Stimulated activated CD8-positive, alpha-beta memory T cell treated with anti-CD3 and anti-CD28 coated beads, Interleukin-15, amount 100 ng/mL, for 24 hours (primary cell): ENCODE data around the gene KLK8.
"Not testable (repeated sequence)": the region's sequence is repeated elsewhere in the genome, so short reads cannot be mapped to it uniquely, and the experiment has no call there.

Experiments
- DNase-seq: peaks from one replicate; pipeline ENCODE4 v3.0.0-alpha.2; 2020; ENCODE audit warnings: low read depth

The KLK8 gene

DNA sequence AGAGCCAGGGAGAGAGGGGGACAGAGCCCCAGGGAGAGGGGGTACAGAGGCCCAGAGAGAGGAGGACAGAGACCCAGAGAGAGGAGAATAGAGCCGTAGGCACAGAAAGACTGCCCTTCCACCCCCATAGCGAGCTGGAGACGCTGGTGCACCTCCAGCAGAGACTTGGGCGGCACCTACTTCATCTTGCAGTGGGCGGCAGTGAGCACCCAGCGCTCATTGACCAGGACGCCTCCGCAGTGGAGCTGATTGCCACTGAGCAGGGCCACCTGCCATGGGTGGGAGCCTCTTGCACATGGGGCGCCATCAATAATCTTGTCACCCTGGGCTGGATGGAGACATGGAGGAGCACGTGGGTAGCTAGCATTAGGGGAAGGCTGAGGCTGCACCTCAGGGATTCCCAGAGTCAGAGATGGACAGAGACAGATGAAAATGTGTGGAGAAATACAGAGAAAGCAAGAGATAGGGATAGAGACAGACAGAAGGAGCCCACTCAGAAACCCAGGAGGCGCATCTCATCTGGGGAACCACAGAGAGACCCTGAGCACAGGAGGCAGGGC is 19.7 kb downstream of the KLK8 start:
- DNase-seq = no peak

DNA sequence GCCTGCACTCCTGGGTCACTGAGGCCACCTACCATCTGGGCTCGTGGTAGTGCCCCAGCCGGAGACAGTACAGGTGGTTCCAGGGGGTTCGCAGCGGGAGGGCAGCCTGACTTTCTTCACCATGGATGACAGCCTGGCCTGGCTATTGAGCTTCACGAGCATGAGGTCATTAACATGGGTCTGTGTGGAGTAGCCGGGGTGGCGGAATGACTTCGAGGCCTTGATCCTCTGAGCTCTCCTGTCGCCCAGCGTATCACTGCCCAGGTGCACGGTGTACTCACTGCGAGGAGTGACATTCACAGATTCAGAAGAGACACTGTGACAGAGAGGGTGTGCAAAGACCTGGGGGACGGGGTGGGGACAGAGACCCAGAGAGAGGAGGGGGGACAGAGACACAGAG is 21.2 kb downstream of the KLK8 start:
- no peak for DNase-seq

DNA sequence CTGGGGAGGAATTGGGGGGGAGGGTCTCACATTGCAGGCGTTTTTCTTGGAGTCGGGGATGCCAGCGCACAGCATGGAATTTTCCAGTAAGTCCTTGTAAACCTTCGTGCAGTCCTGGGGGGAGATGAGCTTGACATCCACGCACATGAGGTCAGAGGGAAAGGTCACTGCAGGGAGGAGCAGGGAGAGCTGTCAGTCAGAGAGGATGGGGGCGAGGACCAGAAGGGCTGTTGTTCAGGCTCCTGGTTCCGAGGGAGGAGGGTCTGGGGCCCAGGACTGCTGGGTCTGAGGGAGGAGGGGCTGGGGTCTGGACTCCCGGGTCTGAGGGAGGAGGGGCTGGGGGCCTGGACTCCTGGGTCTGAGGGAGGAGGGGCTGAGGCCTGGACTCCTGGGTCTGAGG is 21.6 kb downstream of the KLK8 start:
- DNase-seq = no peak

DNA sequence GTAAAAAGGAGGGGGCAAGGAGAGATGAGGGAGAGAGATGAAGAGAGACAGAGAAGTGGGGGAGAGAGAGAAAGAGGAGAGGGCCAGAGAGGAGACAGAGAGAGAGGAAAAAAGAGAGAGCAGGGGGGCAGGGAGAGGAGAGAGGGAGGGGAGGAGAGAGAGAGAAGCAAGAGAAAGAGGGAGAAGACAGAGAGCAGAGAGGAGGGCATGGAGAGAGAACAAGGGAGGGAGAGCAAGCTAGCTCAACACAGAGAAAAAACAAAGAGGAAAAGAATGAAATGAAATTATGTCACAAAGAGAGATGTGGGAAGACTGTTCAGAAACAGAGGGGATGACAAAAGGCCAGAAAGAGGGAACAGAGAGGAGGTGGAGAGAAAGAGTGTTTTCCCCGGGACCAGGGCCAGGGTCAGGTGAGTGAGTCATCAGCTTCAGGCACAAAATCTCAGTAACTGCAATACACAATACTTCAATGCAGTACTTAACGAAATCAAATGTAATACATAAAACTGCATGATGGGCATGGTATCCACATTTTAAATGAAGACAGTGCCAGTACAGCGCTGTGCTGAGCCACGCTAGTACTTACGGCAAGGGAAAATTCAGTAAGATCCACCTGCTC is 22.5 kb downstream of the KLK8 start:
- no peak for DNase-seq

DNA sequence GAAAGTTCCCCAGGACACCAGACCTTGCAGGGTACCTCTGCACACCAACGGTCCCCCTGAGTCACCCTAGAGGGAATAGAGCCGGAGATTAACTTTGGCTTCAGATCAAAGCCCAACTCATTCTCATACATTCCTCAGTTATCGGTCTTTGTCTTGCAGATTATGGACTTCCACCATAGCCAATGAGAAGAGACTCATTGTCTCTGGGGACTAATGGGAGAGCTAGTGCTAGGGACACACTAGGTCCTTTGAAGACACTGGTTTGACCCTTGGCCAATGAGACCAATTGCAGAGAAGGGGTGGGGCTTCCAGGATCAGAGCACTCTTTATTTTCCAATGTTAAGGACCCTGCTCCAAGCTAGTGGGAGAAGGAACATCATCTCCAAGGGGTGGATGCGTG is 23.8 kb downstream of the KLK8 start:
- DNase-seq = no peak

DNA sequence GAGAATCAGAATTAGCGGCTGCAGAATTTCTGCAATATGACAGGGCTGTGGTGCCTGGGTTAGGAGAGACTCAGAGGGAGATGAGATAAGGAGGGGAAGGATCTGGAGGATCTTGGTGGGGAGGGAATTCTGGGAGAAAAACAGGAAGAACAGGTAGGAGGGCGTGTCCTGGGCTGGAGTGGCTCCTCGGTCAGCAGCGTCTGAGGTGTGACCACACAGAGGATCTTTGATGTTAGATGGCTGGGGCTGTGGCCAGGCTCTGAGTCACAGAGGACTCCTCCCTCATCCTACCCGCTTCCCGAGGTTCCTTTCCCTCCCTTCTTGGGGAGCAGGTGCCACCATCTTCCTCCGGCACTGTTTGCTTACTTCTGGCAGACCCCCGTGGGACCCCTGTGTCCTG is 25.6 kb downstream of the KLK8 start:
- no peak for DNase-seq

DNA sequence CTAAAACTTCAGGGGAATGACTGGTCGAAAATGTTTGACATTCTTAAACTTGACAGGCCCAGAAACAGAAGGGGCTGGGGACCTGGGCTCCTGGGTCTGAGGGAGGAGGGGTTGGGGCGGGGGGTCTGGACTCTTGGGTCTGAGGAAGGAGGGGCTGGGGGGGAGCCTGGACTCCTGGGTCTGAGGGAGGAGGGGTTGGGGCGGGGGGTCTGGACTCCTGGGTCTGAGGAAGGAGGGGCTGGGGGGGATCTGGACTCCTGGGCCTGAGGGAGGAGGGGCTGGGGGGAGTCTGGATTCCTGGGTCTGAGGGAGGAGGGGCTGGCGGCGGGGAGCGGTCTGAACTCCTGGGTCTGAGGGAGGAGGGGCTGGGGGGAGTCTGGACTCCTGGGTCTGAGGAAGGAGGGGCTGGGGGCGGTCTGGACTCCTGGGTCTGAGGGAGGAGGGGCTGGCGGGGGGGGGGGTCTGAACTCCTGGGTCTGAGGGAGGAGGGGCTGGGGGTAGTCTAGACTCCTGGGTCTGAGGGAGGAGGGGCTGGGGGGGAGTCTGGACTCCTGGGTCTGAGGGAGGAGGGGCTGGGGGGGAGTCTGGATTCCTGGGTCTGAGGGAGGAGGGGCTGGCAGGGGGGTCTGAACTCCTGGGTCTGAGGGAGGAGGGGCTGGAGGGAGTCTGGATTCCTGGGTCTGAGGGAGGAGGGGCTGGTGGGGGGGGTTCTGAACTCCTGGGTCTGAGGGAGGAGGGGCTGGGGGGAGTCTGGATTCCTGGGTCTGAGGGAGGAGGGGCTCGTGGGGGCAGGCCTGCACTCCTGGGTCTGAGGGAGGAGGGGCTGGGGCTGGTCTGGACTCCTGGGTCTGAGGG is 26.5 kb downstream of the KLK8 start:
- DNase-seq = no peak

DNA sequence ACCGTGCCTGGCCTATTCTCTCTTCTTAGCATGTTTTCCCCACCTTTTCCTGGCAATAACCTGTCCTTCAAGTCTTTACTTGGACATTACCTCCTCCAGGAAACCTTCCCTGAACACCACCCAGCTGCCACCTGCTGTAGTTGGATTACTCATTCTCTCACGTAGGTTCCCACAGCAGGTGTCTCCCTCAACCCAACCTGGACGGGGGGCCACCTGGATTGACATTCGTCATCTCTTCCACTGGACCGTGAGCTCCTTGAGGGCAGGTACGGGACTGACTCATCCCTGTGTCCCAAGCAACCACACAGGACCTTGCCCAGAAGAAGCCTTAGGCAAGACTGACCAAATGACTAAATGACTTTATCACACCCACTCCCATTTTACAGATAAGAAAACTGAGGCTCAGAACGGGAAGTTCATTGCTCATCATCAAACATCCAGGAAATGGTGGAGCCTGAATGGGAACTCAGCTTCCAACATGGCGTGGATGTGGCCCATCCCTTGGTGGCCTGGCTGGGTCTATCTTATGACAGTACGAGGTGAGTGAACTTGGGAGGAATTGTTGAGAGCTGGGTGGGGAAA is 28.5 kb downstream of the KLK8 start:
- DNase-seq = no peak

DNA sequence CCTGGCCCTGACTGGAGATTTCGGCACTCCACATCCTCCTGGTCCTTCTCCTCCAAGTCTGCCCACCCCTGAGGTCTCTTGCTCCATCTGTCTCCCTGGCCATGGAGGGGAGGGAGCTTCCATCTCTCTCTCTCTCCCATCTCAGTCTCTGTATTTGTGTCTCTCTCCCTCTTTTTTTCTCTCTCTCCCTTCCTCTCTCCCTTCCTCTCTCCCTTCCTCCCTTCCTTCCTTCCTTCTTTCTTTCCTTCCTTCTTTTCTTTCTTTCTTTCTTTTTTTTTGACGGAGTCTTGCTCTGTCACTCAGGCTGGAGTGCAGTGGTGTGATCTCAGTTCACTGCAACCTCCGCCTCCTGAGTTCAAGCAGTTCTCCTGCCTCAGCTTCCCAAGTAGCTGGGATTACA is 31.6 kb downstream of the KLK8 start:
- not testable (repeated sequence) for DNase-seq

DNA sequence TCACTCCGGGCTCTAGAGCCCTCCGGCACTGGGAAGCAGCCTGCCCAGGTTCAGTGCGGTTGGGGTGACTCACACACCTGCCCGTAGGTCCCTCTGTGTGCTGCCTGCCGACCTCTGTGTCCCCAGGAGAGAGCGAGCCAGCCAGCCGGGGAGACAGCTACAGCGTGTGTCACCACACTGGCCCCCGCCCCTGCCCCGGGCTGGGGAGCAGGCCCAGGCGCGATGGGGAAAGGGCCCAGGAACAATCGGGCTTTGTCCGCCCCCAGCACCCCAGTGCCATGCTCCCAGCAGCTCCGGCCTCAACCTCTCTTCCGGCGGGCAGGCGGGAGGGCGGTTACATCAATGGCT is 32.0 kb downstream of the KLK8 start, which contains the start of gene KLK6:
KLK6 (minus strand) TSS at position 179 of the 348 bp plus-strand sequence. CDS start 1,487 bp downstream, outside the sequence.
- DNase-seq = no peak

DNA sequence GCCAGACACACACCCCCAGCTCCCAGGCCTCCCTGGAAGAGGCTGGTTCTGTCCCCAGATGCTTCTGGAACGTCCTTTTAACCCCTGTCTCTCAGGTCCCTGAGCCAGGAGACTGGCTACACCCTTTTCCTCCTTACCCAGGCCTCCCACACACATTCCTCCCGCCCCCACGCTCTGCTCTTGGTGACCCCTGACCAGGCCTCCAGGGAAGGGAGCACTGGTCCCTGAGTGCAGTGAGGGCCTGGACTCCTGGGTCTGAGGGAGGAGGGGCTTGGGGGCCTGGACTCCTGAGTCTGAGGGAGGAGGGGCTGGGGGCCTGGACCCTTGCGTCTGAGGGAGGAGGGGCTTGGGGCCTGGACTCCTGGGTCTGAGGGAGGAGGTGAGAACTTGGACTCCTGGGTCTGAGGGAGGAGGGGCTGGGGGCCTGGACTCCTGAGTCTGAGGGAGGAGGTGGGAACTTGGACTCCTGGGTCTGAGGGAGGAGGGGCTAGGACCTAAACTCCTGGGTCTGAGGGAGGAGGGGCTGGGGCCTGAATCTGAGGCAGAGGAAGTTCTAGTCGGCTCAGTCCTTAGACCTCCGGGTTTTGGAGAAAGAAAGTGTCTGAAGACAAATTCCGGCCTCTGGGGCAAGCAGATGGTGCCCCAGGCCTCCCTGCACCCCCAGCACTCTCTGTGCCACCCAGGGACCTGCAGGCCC is 32.5 kb downstream of the KLK8 start:
- DNase-seq = no peak

DNA sequence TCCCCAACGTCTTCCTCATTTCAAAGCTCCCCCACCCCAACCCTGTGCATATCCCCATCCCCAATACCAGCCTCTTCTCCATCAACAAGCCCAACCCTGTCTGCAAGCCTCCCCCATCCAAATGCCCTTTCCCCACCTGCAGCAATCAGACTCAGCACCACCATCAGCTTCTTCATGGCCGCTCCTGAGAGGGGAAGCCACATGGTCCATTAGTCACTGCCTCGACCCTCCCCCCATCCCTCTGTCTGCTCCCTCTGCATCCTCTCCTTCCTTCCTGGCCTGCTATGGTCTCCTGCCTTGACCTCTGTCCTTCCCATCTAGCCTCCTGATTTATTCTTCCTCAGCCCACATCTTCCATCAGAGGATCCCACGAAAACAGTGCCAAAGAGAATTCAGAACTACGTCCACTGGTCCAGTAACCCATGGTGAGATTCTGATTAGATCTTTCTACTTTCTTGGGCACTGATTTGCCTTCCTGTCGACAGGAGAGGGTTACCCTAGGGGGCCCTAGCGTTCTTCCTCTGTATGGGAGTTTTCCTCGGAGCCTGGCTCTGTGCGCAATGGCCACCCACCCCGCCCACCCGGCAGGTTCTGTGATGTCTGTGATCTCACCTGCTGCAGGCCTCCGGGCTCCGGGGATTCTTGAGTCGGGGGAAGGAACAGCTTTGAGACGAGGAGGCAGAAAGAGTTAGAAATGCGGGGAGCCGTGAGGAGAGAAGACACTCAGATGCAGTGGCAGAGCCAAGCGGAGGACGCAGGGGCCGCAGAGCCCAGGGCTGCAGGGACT is 33.3 kb downstream of the KLK8 start:
- DNase-seq = no peak

DNA sequence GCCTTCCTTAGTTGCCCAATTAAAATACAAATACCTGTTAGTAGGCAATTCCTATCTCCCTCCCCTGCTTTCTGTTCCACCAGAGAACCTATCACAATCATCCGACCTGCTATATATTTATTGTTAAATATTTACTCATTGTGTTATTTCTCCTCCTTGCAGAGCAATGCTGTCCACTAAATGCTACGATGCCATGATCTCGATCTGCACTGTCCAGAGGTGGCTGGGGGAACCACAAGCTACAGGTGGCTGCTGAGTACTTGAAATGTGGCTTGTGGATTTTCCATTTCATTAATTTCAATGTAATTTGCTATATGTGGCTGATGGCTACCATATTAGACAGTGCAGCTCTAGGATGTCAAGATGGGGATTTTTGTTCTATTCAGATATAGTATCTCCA is 37.1 kb downstream of the KLK8 start:
- no peak for DNase-seq

DNA sequence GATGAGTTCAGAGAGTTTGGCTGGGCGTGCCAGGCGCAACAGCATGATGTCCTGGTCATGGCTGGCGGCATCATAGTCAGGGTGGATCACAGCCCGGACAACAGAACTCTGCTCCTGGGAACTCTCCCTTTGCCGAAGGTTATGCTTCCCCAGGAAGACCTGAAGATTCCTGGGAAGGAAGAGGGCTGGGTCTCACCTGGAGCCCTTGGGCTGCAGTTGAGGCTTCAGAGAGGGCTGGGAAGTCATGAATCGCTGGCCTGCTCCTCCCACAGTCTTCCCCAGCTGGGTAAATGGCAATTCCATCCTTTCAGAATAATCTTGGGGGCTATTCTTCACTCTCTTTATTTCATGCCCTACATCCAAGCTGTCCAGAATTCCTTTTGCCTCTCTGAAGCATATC is 38.0 kb downstream of the KLK8 start:
- no peak for DNase-seq

DNA sequence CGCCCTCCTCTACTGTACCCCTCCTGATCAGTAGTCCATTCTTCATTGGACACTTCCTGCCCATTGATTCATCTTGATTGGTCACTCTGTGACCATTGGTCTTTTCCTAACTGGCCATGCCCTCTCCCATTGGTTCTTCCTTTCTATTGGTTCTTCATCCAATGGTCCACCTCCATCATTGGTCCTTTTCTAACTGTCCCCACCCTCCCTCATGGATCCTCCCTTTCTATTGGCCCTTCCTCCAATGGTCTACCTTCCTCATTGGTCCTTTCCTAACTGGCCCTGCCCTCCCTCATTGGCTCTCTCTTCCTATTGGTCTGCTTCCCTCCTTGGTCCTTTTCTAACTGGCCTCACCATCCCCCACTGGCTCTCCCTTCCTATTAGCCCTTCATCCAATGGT is 39.2 kb downstream of the KLK8 start:
- DNase-seq = no peak

DNA sequence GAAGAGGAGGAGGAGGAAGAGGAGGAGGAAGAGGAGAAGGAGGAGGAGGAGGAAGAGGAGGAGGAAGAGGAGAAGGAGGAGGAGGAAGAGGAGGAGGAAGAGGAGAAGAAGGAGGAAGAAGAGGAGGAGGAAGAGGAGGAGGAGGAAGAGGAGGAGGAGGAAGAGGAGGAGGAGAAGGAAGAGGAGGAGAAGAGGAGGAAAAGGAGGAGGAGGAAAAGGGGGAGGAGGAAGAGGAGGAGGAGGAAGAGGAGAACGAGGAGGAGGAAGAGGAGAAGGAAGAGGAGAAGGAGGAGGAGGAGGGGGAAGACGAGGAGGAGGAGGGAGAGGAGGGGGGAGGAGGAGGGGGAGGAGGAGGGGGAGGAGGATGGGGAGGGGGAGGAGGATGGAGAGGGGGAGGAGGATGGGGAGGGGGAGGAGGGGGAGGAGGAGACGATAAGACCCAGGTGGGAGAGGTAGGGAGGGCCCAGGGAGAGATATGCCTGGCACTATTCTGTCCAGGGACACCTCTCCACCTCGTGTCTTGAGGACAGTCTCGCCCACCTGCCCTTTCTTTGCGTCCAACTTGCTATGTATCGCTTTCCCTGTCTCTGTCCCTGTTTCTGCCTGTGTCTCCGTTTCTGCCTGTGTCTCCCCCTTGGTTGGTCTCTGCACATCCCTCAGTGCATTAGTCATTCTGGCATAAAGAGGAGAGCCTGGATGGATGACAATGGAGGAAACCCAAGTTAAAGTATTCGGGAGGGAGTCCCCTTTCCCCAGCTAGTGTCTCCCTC is 41.5 kb downstream of the KLK8 start:
- DNase-seq = no peak

DNA sequence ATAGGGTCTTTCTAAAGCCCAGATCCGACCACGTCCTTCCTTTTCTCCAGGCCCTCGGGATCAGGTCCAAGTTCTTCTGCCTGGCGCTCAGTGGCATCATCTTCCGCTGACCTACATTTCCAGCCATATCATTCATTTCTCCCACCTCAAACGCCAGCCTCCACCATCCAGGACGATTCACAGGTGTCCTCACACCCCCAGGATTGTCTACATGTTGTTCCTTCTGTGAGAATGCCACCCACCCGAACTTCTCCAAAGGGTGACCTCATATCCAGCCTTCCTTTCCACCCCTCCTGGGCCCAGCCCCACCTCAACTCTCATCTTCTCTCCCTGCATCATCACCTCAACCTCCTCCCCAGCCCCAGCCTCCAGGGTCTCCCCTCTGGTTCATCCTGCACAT is 43.8 kb downstream of the KLK8 start:
- DNase-seq = no peak

DNA sequence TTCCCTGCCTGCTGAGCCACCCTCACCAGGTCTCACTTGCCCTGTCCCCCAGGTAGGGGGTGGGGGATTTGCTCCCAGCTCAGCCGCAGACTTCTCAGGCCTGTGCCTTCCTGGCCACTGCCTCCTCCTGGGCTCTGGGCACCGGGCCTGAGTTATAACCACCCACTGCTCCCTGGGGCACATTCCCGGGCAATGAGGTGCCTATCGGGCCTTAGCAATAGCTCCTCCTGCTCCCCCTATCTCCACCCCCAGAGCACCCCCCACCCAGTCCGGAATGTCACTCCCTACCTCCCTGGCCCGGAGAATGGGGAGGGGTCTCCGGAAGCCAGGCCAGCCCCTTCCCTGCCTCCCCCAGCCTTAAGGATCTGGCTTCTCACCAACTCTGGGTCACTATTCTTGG is 48.5 kb downstream of the KLK8 start, which contains the start of gene KLK5:
KLK5 (minus strand) TSS at position 129 of the 400 bp plus-strand sequence. CDS start 381 bp downstream, outside the sequence.
- DNase-seq = no peak

DNA sequence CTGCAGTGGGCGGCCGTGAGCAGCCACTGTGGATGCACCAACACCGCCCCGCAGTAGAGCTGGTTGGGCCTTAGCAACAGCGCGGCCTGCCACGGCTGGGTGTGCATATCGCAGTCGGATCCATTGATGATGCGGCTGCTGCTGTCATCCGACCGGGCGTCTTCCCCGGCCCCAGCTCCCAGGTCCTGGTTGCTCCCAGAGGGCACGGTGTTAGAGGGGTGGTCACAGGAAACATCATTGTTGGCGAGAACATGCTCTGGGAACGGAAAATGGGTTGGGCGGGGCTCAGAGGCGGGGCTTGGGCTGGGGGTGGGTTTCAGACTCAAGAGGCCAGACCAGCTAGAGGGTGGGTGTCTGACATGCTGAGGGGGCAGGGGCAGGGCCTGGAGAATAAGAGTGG is 51.5 kb downstream of the KLK8 start:
- DNase-seq = no peak

DNA sequence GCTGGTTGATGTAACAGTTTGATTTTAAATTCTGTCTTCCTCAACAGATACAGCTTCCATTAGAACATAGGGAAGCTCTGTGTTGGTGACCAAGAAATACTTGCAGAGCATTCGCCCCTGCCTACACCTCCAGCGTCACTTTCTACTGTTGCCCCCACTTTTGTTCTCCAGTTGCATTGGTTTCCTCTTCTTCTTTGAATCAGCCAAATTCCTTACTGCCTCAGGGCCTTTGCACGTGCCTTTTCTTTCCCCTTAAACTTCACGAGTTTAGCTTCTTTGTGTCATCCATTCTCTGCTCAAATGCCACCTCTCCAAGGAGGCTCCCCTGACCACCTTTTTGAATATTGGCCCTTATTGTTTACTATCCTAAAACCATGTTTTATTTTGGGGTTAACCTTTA is 54.3 kb downstream of the KLK8 start:
- no peak for DNase-seq
